Activated CD4-positive, CD25-positive, alpha-beta regulatory T cell treated with anti-CD3 and anti-CD28 coated beads, Interleukin-2, amount 50 U/mL, for 16 hours (primary cell): ENCODE results near the gene KLHL6.
"Not testable (repeated sequence)": the region's sequence is repeated elsewhere in the genome, so short reads cannot be mapped to it uniquely, and the experiment has no call there.

Experiments
- DNase-seq: peaks from one replicate; pipeline ENCODE4 v3.0.0-alpha.2; 2020; ENCODE audit warnings: low read depth, low spot score

KLHL6 gene

DNA sequence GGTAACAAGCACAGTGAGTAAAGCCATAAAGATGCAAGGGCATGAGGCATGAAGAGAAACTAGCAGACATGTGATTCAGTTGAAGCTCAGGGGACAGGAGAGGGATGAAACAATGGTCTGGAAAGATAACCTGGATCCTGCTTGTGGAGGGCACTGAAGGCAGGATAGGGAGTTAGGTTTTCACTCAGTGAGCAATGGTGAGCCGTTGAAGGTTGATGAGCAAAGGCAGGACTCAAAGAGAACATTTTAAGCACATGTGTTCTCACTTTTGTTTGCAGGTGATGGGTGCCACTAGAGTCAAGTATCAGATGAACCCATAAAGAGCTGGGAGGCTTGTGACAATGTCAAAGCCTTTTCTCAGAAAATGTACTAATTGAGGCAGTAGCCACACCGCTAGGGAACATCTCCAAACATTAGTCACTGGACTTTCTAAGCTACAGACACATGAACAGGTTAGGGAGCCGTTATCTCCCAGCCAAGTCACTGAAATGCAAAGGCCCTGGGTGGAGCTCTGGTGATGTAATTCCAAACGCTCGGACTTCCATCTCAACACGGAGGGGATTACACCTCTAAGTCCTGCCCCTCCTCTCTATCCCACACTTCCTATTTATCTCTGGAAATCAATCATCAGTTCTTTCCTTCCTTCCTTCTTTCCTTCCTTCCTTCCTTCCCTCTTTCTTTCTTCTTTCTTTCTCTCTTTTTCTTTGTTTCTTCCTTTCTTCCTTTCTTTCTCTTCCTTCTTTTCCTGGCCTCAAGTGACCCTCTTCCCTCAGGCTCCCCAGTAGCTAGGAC, 22.7 kb downstream of the KLHL6 start:
- no peak for DNase-seq

DNA sequence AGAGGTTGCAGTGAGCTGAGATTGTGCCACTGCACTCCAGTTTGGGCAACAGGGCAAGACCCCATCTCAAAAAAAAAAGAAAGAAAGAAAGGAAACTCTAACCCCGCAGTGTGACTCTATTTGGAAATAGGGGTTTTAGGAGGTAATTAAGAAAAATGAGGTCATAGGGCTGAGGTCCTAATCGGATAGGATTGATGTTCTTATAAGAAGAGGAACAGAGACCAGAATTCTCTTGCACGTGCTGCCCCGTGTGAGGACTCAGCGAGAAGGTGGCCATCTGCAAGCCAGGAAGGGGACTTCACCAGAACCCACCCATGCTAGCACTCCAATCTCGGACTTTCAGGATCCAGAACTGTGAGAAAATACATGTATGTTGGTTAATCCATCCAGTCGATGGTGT, 25.8 kb downstream of the KLHL6 start:
- DNase-seq: no peak

DNA sequence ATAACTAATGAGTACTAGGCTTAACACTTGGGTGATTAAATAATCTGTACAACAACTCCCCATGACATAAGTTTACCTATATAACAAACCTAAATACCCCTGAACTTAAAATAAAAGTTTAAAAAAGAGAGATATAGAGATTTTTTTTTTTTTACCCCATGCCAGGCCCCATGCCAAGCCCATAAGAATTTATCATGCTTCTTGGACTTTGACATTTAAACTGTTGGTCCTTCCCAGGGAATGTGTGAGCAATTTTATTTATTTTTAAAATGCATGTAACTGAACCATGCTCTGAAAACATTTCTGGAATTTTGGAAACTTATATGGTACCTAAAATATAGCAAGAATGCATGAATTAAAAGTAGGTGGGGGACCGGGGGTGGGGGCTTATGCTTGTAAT, 26.3 kb downstream of the KLHL6 start:
- no peak for DNase-seq

DNA sequence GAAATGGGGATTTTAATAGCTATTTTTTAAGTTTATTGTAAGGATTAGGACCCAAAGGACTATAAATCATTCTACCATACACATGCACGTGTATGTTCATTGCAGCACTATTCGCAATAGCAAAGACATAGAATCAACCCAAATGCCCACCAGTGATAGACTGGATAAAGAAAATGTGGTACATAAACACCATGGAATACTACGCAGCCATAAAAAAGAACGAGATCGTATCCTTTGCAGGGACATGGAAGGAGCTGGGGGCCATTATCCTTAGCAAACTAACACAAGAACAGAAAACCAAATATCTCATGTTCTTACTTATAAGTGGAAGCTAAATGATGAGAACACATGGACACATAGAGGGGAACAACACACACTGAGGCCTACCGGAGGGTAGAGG, 26.7 kb downstream of the KLHL6 start:
- DNase-seq: not testable (repeated sequence)

DNA sequence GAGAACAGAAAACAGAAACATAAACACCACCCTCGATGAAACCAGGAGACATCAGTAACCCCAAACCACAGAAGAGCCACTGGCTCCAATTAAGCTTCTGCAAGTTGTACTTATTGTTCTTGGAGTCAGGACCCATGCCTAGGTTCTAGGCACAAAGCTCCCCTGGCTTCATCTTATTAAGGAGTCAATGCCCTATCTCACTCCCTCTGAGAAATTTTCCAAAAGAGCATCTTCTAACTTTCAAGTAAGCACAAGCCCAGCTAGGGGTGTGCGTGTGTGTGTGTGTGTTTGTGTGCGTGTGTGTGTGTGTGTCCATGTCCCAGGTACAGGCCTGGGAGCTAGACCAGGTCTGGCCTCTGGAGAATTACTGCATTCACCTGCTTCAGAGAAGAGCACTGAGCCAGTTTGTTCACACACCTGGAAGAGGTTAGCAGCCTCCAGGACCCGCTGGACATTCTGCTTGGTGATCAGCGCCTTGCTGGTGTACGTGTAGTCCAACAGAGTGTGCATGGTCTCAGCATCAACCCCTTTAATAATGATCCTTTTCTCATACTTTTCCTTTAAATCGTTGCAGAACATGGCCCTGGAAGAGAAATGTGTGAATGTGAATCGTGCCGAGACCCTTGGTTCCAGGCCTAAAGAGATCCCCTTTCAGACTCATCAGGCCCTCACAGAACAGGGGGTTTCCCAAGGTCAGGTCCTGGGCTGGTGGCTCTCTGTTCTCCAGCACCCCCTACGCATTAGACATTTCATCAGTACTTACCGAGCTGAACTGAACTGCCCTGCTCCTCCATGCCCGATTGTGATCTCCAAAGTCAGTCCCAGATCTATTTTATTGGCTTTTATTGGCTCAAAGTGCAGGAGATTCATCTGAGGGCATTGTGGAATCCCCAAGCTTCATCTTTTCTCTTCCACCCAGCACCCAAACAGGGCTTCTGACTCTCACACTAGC, 27.8 kb downstream of the KLHL6 start:
- DNase-seq: no peak

DNA sequence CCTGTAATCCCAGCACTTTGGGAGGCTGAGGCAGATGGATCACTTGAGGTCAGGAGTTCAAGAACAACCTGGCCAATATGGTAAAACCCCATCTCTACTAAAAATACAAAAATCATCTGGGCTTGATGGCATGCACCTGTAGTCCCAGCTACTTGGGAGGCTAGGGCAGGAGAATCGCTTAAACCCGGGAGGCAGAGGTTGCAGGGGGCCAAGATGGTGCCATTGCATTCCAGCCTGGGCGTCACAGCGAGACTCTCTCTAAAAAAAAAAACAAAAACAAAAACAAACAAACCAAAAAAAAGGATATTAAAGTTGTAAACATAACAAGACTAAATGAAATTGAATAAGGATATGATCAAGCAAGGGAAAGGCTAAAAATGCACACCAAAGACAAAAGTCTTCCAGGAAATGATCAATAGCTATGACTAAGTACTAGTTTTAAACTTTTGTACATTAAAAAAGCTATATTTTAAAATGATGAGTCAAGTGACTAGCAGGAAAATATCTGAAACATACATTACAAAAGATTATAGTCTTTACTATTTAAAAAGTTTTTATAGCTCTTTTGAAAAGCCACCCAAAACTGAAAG, 28.6 kb downstream of the KLHL6 start:
- DNase-seq: no peak

- no peak for DNase-seq
Measured at GRCh38 chr3:183524476-183524875, 31.0 kb downstream of the KLHL6 start.

GRCh38 chr3:183520741-183521556, 34.6 kb downstream of the KLHL6 start:
- not testable (repeated sequence) for DNase-seq

- DNase-seq: not testable (repeated sequence)
Measured at GRCh38 chr3:183520295-183520694, 35.2 kb downstream of the KLHL6 start.

DNA sequence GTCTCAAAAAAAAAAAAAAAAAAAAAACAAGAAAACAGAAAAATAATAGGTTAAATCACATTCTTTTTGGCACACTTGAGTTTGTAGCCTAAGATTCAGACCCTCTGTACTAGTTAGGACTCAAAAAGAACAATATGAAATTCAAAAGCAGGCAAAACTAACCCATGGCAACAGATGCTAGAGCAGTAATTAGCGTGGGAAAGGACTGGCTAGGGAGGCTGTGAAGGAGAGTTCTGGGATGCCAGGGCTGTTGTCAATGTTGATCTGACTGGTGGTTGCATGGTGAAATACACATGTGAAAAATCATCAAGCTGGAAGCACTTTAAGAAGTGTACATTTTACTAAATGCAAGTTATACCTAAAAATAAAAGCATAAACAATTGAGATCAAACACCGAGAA, 35.6 kb downstream of the KLHL6 start:
- no peak for DNase-seq

DNA sequence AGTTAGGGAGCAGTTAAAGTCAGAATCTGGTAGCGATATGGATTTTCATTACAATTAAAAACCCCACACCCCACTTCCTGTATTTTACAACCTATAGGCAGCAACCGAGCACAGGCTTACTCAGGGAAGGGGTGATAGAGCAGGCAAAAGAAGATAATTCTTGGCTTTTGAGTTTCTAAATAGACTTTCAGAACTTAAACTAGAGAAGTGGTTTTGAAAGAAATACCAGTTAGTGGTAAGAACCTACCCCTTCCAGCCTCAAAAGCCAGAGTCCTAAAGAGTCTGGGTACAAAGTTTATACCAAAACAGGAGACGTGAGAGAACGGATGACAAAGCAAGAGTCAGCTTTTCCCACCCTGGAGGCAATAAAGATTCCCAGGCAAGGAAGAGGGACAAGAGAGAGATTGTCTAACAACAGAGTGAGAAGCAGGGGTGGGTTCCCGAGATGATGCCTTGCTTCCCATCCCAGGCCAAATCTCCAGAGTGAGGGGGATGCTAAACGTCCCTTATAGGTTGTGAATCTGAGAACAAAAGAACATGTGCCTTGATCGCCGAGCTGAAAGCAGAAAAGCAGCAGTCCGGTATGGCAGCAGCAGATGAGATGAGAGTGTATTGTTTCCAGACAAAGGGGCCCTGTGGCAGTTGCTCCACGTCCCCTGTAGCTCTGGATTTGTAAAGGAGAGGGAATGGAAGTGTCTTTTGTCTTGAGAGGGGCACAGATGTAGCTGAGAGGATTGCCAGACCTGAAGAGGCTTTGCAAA, 36.8 kb downstream of the KLHL6 start:
- no peak for DNase-seq

- no peak for DNase-seq
Measured at GRCh38 chr3:183517607-183518006, 37.9 kb downstream of the KLHL6 start.

- peak; percentile 30 for DNase-seq
Measured at GRCh38 chr3:183515968-183516851, 39.3 kb downstream of the KLHL6 start.

GRCh38 chr3:183514021-183514420, 41.5 kb downstream of the KLHL6 start:
- DNase-seq: no peak

GRCh38 chr3:183513046-183513706, 42.3 kb downstream of the KLHL6 start:
- peak; percentile 8 for DNase-seq

DNA sequence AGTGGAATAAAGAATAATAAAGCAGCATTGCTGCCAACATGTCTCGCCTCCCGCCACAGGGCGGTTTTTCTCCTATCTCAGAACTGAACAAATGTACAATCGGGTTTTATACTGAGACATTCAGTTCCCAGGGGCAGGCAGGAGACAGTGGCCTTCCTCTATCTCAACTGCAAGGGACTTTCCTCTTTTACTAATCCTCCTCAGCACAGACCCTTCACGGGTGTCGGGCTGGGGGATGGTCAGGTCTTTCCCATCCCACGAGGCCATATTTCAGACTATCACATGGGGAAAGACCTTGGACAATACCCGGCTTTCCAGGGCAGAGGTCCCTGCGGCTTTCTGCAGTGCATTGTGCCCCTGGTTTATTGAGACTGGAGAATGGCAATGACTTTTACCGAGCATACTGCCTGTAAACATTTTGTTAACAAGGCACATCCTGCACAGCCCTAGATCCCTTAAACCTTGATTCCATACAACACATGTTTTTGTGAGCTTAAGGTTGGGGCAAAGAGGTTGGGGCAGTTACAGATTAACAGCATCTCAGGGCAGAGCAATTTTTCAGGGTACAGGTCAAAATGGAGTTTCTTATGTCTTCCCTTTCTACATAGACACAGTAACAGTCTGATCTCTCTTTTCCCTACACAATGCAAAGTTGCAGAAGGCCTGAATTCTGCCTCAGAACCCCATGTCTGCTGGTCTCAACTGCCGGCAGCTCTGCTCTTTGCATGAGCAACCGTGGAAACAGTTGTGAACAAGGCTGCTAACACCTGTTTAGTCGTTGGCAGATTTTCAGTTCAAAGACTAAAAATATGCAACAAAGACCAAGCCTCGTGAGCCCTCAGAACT, 44.0 kb downstream of the KLHL6 start:
- DNase-seq: not testable (repeated sequence)

- DNase-seq: no peak
Measured at GRCh38 chr3:183508821-183509220, 46.7 kb downstream of the KLHL6 start.

GRCh38 chr3:183507551-183507950, 48.0 kb downstream of the KLHL6 start:
- DNase-seq: no peak
